WTC11 (cell line): ENCODE data around the gene PPFIBP2. TPM values are rescaled to one million over a fixed set of nuclear protein-coding genes. Genes with fewer than 3 reads are reported as not detected.
A peak's percentile ranks its signal among the peaks of the same experiment; 100 is the strongest.

Experiments
- ATAC-seq: fragments of 200-7000 bp; cut with Tn5 transposase; 2 replicates; pipeline ENCODE4 v1.10.0; 2021; ENCODE audit warnings: mild to moderate bottlenecking, moderate library complexity
- CTCF ChIA-PET: fragments of 300-600 bp; sonication (Branson Sonifier 250); formaldehyde crosslinking; loops from one replicate; lab custom pipeline; 2021; ENCODE audit warnings: antibody characterized with exemption; lab: Charles Lee
- POLR2A ChIA-PET: fragments of 350-600 bp; sonication (Branson Sonifier 250); formaldehyde crosslinking; loops from one replicate; lab custom pipeline; 2021; ENCODE audit warnings: antibody characterized with exemption; lab: Charles Lee
- DNase-seq: peaks from one replicate; pipeline ENCODE4 v3.0.0; 2021; ENCODE audit warnings: low spot score
- H3K27ac Mint-ChIP-seq: 2 replicates; pipeline ENCODE4 v1.8.0; 2021; ENCODE audit warnings: mixed read lengths
- H3K27me3 Mint-ChIP-seq: 2 replicates; pipeline ENCODE4 v1.8.0; 2021; ENCODE audit warnings: low read depth, mild to moderate bottlenecking, moderate library complexity, mixed read lengths
- H3K36me3 Mint-ChIP-seq: 2 replicates; pipeline ENCODE4 v1.8.0; 2021; ENCODE audit warnings: mixed read lengths
- H3K4me1 Mint-ChIP-seq: 2 replicates; pipeline ENCODE4 v1.8.0; 2022; ENCODE audit warnings: mixed read lengths
- H3K4me3 Mint-ChIP-seq: 2 replicates; pipeline ENCODE4 v1.8.0; 2021; ENCODE audit warnings: mild to moderate bottlenecking, moderate library complexity, mixed read lengths
- H3K9me3 Mint-ChIP-seq: 2 replicates; pipeline ENCODE4 v1.8.0; 2021; ENCODE audit warnings: mixed read lengths
- AR ChIP-seq: fragments of 250-450 bp; sonication (Bioruptor Pico); IDR thresholded peaks from 2 replicates; pipeline ENCODE4 v1.9.0; 2021; ENCODE audit warnings: mild to moderate bottlenecking
- CREM ChIP-seq: sonication (generic); formaldehyde crosslinking; IDR thresholded peaks from 2 replicates; pipeline ENCODE4 v1.8.1; 2022; ENCODE audit warnings: mild to moderate bottlenecking, missing genetic modification reagents, moderate library complexity
- CTCF ChIP-seq: fragments of 200-600 bp; IDR thresholded peaks from 2 replicates; pipeline ENCODE4 v1.8.0; 2022; ENCODE audit warnings: antibody characterized with exemption
- E2F1 ChIP-seq: sonication (generic); formaldehyde crosslinking; IDR thresholded peaks from 2 replicates; pipeline ENCODE4 v1.8.0; 2022; ENCODE audit warnings: mild to moderate bottlenecking, missing genetic modification reagents
- EMX1 ChIP-seq: fragments of 250-450 bp; sonication (Bioruptor Pico); IDR thresholded peaks from 2 replicates; pipeline ENCODE4 v1.8.0; 2021; ENCODE audit warnings: mild to moderate bottlenecking
- FOXP1 ChIP-seq: sonication (generic); formaldehyde crosslinking; IDR thresholded peaks from 2 replicates; pipeline ENCODE4 v1.8.0; 2022; ENCODE audit warnings: missing genetic modification reagents, mild to moderate bottlenecking, moderate library complexity, borderline replicate concordance
- GABPB1 ChIP-seq: sonication (generic); formaldehyde crosslinking; IDR thresholded peaks from 2 replicates; pipeline ENCODE4 v1.8.1; 2023; ENCODE audit warnings: mild to moderate bottlenecking, missing genetic modification reagents
- JUN ChIP-seq: sonication (generic); formaldehyde crosslinking; IDR thresholded peaks from 2 replicates; pipeline ENCODE4 v1.8.0; 2023; ENCODE audit warnings: mild to moderate bottlenecking, missing genetic modification reagents
- MLX ChIP-seq: sonication (generic); formaldehyde crosslinking; IDR thresholded peaks from 2 replicates; pipeline ENCODE4 v1.8.1; 2023; ENCODE audit warnings: mild to moderate bottlenecking, missing genetic modification reagents, moderate library complexity
- MYBL2 ChIP-seq: sonication (generic); formaldehyde crosslinking; IDR thresholded peaks from 2 replicates; pipeline ENCODE4 v1.8.1; 2023; ENCODE audit warnings: mild to moderate bottlenecking, moderate library complexity, missing genetic modification reagents
- NFE2L1 ChIP-seq: sonication (generic); formaldehyde crosslinking; IDR thresholded peaks from 2 replicates; pipeline ENCODE4 v1.8.1; 2023; ENCODE audit warnings: missing genetic modification reagents
- NR2C2 ChIP-seq: sonication (generic); formaldehyde crosslinking; IDR thresholded peaks from 2 replicates; pipeline ENCODE4 v1.8.0; 2022; ENCODE audit warnings: mild to moderate bottlenecking, missing genetic modification reagents
- OVOL2 ChIP-seq: fragments of 250-450 bp; sonication (Bioruptor Pico); IDR thresholded peaks from 2 replicates; pipeline ENCODE4 v1.9.0; 2021; ENCODE audit warnings: mild to moderate bottlenecking, borderline replicate concordance
- RORB ChIP-seq: fragments of 250-450 bp; sonication (Bioruptor Pico); IDR thresholded peaks from 2 replicates; pipeline ENCODE4 v1.9.0; 2021; ENCODE audit warnings: mild to moderate bottlenecking
- SMAD3 ChIP-seq: sonication (generic); formaldehyde crosslinking; IDR thresholded peaks from 2 replicates; pipeline ENCODE4 v1.8.0; 2022; ENCODE audit warnings: missing genetic modification reagents, mild to moderate bottlenecking, borderline replicate concordance
- SP1 ChIP-seq: sonication (generic); formaldehyde crosslinking; conservative IDR thresholded peaks from 2 replicates; pipeline ENCODE4 v1.8.1; 2022; ENCODE audit warnings: missing genetic modification reagents
- TCF7 ChIP-seq: sonication (generic); formaldehyde crosslinking; IDR thresholded peaks from 2 replicates; pipeline ENCODE4 v1.8.0; 2022; ENCODE audit warnings: mild to moderate bottlenecking, low read depth, missing genetic modification reagents, moderate library complexity
- TEAD4 ChIP-seq: sonication (generic); formaldehyde crosslinking; IDR thresholded peaks from 2 replicates; pipeline ENCODE4 v1.8.0; 2022; ENCODE audit warnings: mild to moderate bottlenecking, missing genetic modification reagents
- USF1 ChIP-seq: sonication (generic); formaldehyde crosslinking; IDR thresholded peaks from 2 replicates; pipeline ENCODE4 v1.8.0; 2022; ENCODE audit warnings: mild to moderate bottlenecking, missing genetic modification reagents
- ZNF219 ChIP-seq: sonication (generic); formaldehyde crosslinking; IDR thresholded peaks from 2 replicates; pipeline ENCODE4 v1.8.0; 2023; ENCODE audit warnings: missing genetic modification reagents, mild to moderate bottlenecking, borderline replicate concordance
- ZNF423 ChIP-seq: fragments of 250-450 bp; sonication (Bioruptor Pico); IDR thresholded peaks from 2 replicates; pipeline ENCODE4 v2.1.2; 2022; ENCODE audit warnings: mild to moderate bottlenecking, moderate library complexity
- ZSCAN18 ChIP-seq: fragments of 250-450 bp; sonication (Bioruptor Pico); IDR thresholded peaks from 2 replicates; pipeline ENCODE4 v2.1.2; 2022; ENCODE audit warnings: mild to moderate bottlenecking, moderate library complexity
- total RNA-seq: library from RNA; stranded (reverse); gene quantifications from 3 replicates; pipeline ENCODE4 v1.2.3, GENCODE V29; 2021

Gene PPFIBP2
- total RNA-seq, 1 experiment from 2014 or later: 21.4 TPM

GRCh38 chr11:7543302-7543701 is 29.5 kb downstream of the PPFIBP2 start:
- POLR2A ChIA-PET: no interaction called here
- Mint-ChIP-seq H3K27ac (no peak overlapping the region), H3K4me3 (no peak overlapping the region), H3K9me3 (no peaks in the 10 kb centered on the region), H3K4me1 (peaks cover 27% of the 10 kb centered on the region), H3K27me3 (no peaks in the 10 kb centered on the region), H3K36me3 (no peaks in the 10 kb centered on the region)
- no peak for TF ChIP-seq TCF7 (CRISPR knock-in tag)
- TF ChIP-seq JUN (CRISPR knock-in tag): no peak
- TF ChIP-seq GABPB1 (CRISPR knock-in tag): no peak
- TF ChIP-seq USF1 (CRISPR knock-in tag): no peak
- TF ChIP-seq CREM (CRISPR knock-in tag): no peak
- TF ChIP-seq NR2C2: no peak
- TF ChIP-seq ZNF219 (CRISPR knock-in tag): no peak
- TF ChIP-seq MLX (CRISPR knock-in tag): no peak
- DNase-seq: no peak
- CTCF ChIA-PET: interaction anchor here (0.7 to 1.4 kb wide), 4 partner anchors 10 to 114 kb away, joined by 3 to 7 read pairs (median 4); no protein-coding TSS in a partner anchor
- ATAC-seq: no peak

GRCh38 chr11:7544021-7544420 is 30.2 kb downstream of the PPFIBP2 start:
- DNase-seq (no peak), ATAC-seq (no peak)
- Mint-ChIP-seq H3K4me3 (no peak overlapping the region), H3K27me3 (no peaks in the 10 kb centered on the region), H3K4me1 (peaks cover 33% of the 10 kb centered on the region), H3K9me3 (no peaks in the 10 kb centered on the region), H3K27ac (no peak overlapping the region), H3K36me3 (no peaks in the 10 kb centered on the region)
- POLR2A ChIA-PET: interaction anchor here (0.6 kb wide), 1 partner anchor 35 kb away, joined by 5 read pairs; no protein-coding TSS in a partner anchor
- CTCF ChIA-PET: interaction anchor here (0.6 to 1.4 kb wide), 5 partner anchors 9 to 125 kb away, joined by 3 to 7 read pairs (median 3); no protein-coding TSS in a partner anchor
- TF ChIP-seq NFE2L1 (CRISPR knock-in tag) (no peak), GABPB1 (CRISPR knock-in tag) (no peak), MLX (CRISPR knock-in tag) (no peak), ZNF423 (no peak), ZSCAN18 (CRISPR knock-in tag) (no peak), TEAD4 (CRISPR knock-in tag) (no peak), CTCF (no peak), MYBL2 (CRISPR knock-in tag) (no peak), SP1 (no peak), RORB (CRISPR knock-in tag) (no peak)

GRCh38 chr11:7545611-7546010 is 31.8 kb downstream of the PPFIBP2 start:
- DNase-seq (no peak), ATAC-seq (peak; percentile 5; the same call in 1 of the 2 replicates)
- H3K36me3 Mint-ChIP-seq: no peaks in the 10 kb centered on the region
- ChIA-PET CTCF (interaction anchor here (0.6 to 1.2 kb wide), 4 partner anchors 9 to 149 kb away, joined by 3 read pairs; no protein-coding TSS in a partner anchor), POLR2A (no interaction called here)
- no peaks in the 10 kb centered on the region for H3K9me3 Mint-ChIP-seq
- peaks cover 37% of the 10 kb centered on the region for H3K4me1 Mint-ChIP-seq
- H3K4me3 Mint-ChIP-seq: no peak overlapping the region
- H3K27me3 Mint-ChIP-seq: no peaks in the 10 kb centered on the region
- no peak overlapping the region for H3K27ac Mint-ChIP-seq
- TF ChIP-seq FOXP1 (CRISPR knock-in tag) (no peak), E2F1 (CRISPR knock-in tag) (no peak), AR (CRISPR knock-in tag) (no peak), EMX1 (CRISPR knock-in tag) (no peak), OVOL2 (CRISPR knock-in tag) (no peak), MLX (CRISPR knock-in tag) (no peak), SMAD3 (CRISPR knock-in tag) (no peak)
